ENCODE data around the gene LMOD3. TPM values are rescaled to one million over a fixed set of nuclear protein-coding genes. Genes with fewer than 3 reads are reported as not detected.

LMOD3 gene
- polyA plus RNA-seq, 1 donor (not counting 4 experiments of a cell fraction or from before 2014, with no cell fraction given), result not detected

DNA sequence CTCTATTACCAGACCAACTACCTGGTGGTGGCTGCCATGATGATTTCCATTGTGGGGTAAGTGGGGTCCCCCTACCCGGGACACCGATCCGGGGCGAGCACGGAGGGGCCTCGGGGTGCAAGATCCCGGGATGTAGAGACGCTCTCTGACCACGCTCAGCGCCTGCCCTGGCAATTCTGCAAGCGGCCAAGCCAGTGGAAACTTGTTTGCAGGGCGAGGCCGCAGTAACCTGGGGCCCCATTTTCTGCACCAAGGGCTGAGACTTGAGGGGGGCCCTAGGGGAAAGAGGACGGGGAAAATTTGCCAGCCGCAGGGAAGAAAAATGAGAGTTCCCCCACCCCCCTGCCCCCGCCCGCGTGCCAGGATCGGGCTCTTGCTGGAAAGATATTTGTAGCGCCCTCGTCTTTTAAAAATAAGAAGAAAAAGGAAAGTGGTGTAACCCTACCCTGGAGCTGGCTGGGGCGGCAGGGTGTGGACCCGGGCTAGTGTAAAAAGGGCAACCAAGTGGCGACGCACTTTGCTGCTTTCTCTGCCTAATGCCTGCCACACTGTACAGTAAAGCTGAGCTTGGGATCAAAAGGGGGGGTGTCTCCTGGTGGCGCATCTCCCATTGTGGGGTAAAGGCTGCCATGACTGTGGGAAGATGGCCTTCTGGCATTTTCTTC is 37.1 kb downstream of the LMOD3 start:
- peak overlapping the region; percentile 74 for H2AFZ ChIP-seq (ENCODE audit: control insufficient read depth, low read length)
- H3K9me3 ChIP-seq (ENCODE audit: control insufficient read depth, low read depth, low read length), result no peaks in the 10 kb centered on the region
- peaks cover 79% of the 10 kb centered on the region for H3K4me1 ChIP-seq (ENCODE audit: control insufficient read depth, extremely low read depth, insufficient read depth, low read length)
- no peaks in the 10 kb centered on the region for H3K9me1 ChIP-seq (ENCODE audit: control insufficient read depth, extremely low read depth, insufficient read depth, low read length)
- TF ChIP-seq, protein P1, sequence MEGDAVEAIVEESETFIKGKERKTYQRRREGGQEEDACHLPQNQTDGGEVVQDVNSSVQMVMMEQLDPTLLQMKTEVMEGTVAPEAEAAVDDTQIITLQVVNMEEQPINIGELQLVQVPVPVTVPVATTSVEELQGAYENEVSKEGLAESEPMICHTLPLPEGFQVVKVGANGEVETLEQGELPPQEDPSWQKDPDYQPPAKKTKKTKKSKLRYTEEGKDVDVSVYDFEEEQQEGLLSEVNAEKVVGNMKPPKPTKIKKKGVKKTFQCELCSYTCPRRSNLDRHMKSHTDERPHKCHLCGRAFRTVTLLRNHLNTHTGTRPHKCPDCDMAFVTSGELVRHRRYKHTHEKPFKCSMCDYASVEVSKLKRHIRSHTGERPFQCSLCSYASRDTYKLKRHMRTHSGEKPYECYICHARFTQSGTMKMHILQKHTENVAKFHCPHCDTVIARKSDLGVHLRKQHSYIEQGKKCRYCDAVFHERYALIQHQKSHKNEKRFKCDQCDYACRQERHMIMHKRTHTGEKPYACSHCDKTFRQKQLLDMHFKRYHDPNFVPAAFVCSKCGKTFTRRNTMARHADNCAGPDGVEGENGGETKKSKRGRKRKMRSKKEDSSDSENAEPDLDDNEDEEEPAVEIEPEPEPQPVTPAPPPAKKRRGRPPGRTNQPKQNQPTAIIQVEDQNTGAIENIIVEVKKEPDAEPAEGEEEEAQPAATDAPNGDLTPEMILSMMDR (optimal IDR thresholded peaks at IDR 0.05 in 1 of 3, IDR thresholded peaks at IDR 0.05 in 1 of 3, conservative IDR thresholded peaks at IDR 0.05 in 1 of 3; ENCODE audit: extremely low read depth in 1 of 3, insufficient read depth in 2 of 3, low read length in 3 of 3), result no peak
- no peak for TF ChIP-seq EZH2 (IDR thresholded peaks at IDR 0.05; ENCODE audit: low read length)
- dilution Hi-C loops (cut with MboI; ENCODE audit: extremely low pct_ligation_motif_present, low sequenced_read_pairs), result no loop called here
- peak overlapping the region; percentile 87 for H3K4me2 ChIP-seq (ENCODE audit: control insufficient read depth, extremely low read depth, insufficient read depth, low read depth, low read length)
- peak overlapping the region; percentile 94 for H3K27ac ChIP-seq (ENCODE audit: control insufficient read depth, insufficient read depth, low read length)
- peaks cover 1 to 3% of the 10 kb centered on the region in 2 experiments for H3K36me3 ChIP-seq (ENCODE audit: control insufficient read depth in 2 of 2, extremely low read depth in 1 of 2, insufficient read depth in 2 of 2, low read length in 2 of 2)
- no peaks in the 10 kb centered on the region for H3K27me3 ChIP-seq (ENCODE audit: control insufficient read depth, extremely low read depth, insufficient read depth, low read length)
- peak overlapping the region; percentile 74 to 94 (median 90) for H3K4me3 ChIP-seq (ENCODE audit: control insufficient read depth in 2 of 3, extremely low read depth in 1 of 3, insufficient read depth in 2 of 3, low read depth in 1 of 3, low read length in 3 of 3)
- peaks cover 32% of the 10 kb centered on the region for H3K79me2 ChIP-seq (ENCODE audit: control insufficient read depth, insufficient read depth, low read length)
- DNase-seq (ENCODE audit: low read depth, low spot score) (no peak), FAIRE-seq (peak; percentile 5)
- peak overlapping the region; percentile 90 for H3K9ac ChIP-seq (ENCODE audit: control insufficient read depth, extremely low read depth, insufficient read depth, low read length)
- no peaks in the 10 kb centered on the region for H4K20me1 ChIP-seq (ENCODE audit: control insufficient read depth, extremely low read depth, insufficient read depth, low read length)

- H3K4me1 ChIP-seq (ENCODE audit: control insufficient read depth, extremely low read depth, insufficient read depth, low read length), result peaks cover 72% of the 10 kb centered on the region
- H3K4me3 ChIP-seq (ENCODE audit: control insufficient read depth in 2 of 3, extremely low read depth in 1 of 3, insufficient read depth in 2 of 3, low read depth in 1 of 3, low read length in 3 of 3), result peak within 1 kb of the TSS; percentile 74 to 94 (median 90)
- peak within 1 kb of the TSS; percentile 90 for H3K9ac ChIP-seq (ENCODE audit: control insufficient read depth, extremely low read depth, insufficient read depth, low read length)
- peaks cover 1 to 3% of the 10 kb centered on the region in 2 experiments for H3K36me3 ChIP-seq (ENCODE audit: control insufficient read depth in 2 of 2, extremely low read depth in 1 of 2, insufficient read depth in 2 of 2, low read length in 2 of 2)
- peak within 1 kb of the TSS; percentile 94 for H3K27ac ChIP-seq (ENCODE audit: control insufficient read depth, insufficient read depth, low read length)
- no peaks in the 10 kb centered on the region for H3K9me3 ChIP-seq (ENCODE audit: control insufficient read depth, low read depth, low read length)
- peak within 1 kb of the TSS; percentile 87 for H3K4me2 ChIP-seq (ENCODE audit: control insufficient read depth, extremely low read depth, insufficient read depth, low read depth, low read length)
- DNase-seq (ENCODE audit: low read depth, low spot score), result no peak
- dilution Hi-C loops (cut with MboI; ENCODE audit: extremely low pct_ligation_motif_present, low sequenced_read_pairs), result no loop called here
- no peaks in the 10 kb centered on the region for H3K27me3 ChIP-seq (ENCODE audit: control insufficient read depth, extremely low read depth, insufficient read depth, low read length)
- H3K79me2 ChIP-seq (ENCODE audit: control insufficient read depth, insufficient read depth, low read length), result peaks cover 34% of the 10 kb centered on the region
- no peak for TF ChIP-seq EZH2 (IDR thresholded peaks at IDR 0.05; ENCODE audit: low read length)
- TF ChIP-seq, protein P1 (optimal IDR thresholded peaks at IDR 0.05 in 1 of 3, IDR thresholded peaks at IDR 0.05 in 1 of 3, conservative IDR thresholded peaks at IDR 0.05 in 1 of 3; ENCODE audit: extremely low read depth in 1 of 3, insufficient read depth in 2 of 3, low read length in 3 of 3), result no peak
- H3K9me1 ChIP-seq (ENCODE audit: control insufficient read depth, extremely low read depth, insufficient read depth, low read length), result no peaks in the 10 kb centered on the region
- FAIRE-seq, result peak; percentile 88
- H2AFZ ChIP-seq (ENCODE audit: control insufficient read depth, low read length), result peak within 1 kb of the TSS; percentile 74
- H4K20me1 ChIP-seq (ENCODE audit: control insufficient read depth, extremely low read depth, insufficient read depth, low read length), result no peaks in the 10 kb centered on the region
Measured at GRCh38 chr3:69084326-69085167, 37.8 kb downstream of the LMOD3 start, which contains the start of gene ARL6IP5. Gene ARL6IP5, plus strand, starts transcription at chr3:69084937. Its CDS starts 111 bp downstream, at chr3:69085048.
